ENCODE data around the gene AHCTF1. TPM values are rescaled to one million over a fixed set of nuclear protein-coding genes. Genes with fewer than 3 reads are reported as not detected.

The AHCTF1 gene
- total and polyA plus RNA-seq, 9 of the 15 experiments (the other 6 are each of a cell fraction or from before 2014, with no cell fraction given): 9.4 to 102 (median 47.6) TPM

DNA sequence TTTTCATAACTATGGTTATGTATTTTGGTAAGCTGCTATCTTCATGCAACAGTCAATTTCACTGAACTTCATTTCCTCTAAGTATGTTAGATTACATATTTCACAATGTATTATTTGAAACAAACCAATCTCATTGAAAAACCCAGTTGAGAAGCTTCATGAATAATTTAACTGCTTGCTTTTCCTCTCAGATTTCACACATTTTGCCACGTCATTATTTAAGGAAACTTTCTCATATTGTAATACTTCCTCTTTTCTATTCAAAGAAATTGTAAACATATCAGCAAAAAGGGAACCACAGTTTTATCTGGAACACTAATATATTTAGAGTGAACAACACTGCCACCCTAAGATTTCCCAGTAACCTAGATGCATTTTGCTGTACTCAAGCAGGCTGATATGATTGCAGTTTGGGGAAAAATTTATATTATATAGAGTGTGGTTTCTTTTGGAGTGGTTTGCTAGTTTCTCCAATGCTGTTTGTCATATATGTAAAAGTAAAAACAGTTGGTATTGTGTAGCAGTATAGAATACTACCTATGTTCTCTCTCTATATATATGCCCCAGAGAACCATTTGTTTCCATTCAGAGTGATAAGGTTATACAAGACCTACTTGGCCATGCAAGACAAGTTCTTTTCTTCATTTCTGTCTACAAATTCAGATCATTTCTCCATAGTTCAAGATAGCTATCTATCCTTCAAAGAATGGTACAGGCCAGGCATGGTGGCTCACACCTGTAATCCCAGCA, 28.4 kb upstream of the AHCTF1 start (continued):
- TF ChIP-seq, protein P1, sequence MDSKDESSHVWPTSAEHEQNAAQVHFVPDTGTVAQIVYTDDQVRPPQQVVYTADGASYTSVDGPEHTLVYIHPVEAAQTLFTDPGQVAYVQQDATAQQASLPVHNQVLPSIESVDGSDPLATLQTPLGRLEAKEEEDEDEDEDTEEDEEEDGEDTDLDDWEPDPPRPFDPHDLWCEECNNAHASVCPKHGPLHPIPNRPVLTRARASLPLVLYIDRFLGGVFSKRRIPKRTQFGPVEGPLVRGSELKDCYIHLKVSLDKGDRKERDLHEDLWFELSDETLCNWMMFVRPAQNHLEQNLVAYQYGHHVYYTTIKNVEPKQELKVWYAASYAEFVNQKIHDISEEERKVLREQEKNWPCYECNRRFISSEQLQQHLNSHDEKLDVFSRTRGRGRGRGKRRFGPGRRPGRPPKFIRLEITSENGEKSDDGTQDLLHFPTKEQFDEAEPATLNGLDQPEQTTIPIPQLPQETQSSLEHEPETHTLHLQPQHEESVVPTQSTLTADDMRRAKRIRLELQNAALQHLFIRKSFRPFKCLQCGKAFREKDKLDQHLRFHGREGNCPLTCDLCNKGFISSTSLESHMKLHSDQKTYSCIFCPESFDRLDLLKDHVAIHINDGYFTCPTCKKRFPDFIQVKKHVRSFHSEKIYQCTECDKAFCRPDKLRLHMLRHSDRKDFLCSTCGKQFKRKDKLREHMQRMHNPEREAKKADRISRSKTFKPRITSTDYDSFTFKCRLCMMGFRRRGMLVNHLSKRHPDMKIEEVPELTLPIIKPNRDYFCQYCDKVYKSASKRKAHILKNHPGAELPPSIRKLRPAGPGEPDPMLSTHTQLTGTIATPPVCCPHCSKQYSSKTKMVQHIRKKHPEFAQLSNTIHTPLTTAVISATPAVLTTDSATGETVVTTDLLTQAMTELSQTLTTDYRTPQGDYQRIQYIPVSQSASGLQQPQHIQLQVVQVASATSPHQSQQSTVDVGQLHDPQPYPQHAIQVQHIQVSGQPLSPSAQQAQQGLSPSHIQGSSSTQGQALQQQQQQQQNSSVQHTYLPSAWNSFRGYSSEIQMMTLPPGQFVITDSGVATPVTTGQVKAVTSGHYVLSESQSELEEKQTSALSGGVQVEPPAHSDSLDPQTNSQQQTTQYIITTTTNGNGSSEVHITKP (IDR thresholded peaks at IDR 0.05; ENCODE audit: partially characterized antibody): no peak
- TF ChIP-seq BHLHE40 (IDR thresholded peaks at IDR 0.05; ENCODE audit: low read length): no peak
- no peak for TF ChIP-seq CXXC5 (CRISPR knock-in tag; IDR thresholded peaks at IDR 0.05)
- no peak for TF ChIP-seq SNRNP70 (optimal IDR thresholded peaks at IDR 0.05; ENCODE audit: low read depth, low read length)
- TF ChIP-seq RAD21 (CRISPR knock-in tag; conservative IDR thresholded peaks at IDR 0.05 in 1 of 2, IDR thresholded peaks at IDR 0.05 in 1 of 2): peak; percentile 46 to 63
- TF ChIP-seq, protein P2, sequence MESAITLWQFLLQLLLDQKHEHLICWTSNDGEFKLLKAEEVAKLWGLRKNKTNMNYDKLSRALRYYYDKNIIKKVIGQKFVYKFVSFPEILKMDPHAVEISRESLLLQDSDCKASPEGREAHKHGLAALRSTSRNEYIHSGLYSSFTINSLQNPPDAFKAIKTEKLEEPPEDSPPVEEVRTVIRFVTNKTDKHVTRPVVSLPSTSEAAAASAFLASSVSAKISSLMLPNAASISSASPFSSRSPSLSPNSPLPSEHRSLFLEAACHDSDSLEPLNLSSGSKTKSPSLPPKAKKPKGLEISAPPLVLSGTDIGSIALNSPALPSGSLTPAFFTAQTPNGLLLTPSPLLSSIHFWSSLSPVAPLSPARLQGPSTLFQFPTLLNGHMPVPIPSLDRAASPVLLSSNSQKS (CRISPR knock-in tag; IDR thresholded peaks at IDR 0.05): no peak
- no peak for TF ChIP-seq ARID4B (CRISPR knock-in tag; IDR thresholded peaks at IDR 0.05)
- TF ChIP-seq ETV5 (CRISPR knock-in tag; IDR thresholded peaks at IDR 0.05; ENCODE audit: low read depth): no peak
- TF ChIP-seq LEF1 (IDR thresholded peaks at IDR 0.05): peak; percentile 35; the same call in 1 of the 2 replicates
- TF ChIP-seq CBX3 (IDR thresholded peaks at IDR 0.05; ENCODE audit: borderline replicate concordance in 1 of 2, low read length in 2 of 2): no peak
- TF ChIP-seq ZEB2 (IDR thresholded peaks at IDR 0.05): no peak
- TF ChIP-seq ZNF133 (CRISPR knock-in tag; IDR thresholded peaks at IDR 0.05): no peak
- TF ChIP-seq ZNF444 (CRISPR knock-in tag; IDR thresholded peaks at IDR 0.05): no peak
- TF ChIP-seq SMAD3 (CRISPR knock-in tag; conservative IDR thresholded peaks at IDR 0.05): no peak
- TF ChIP-seq RCOR1 (IDR thresholded peaks at IDR 0.05; ENCODE audit: borderline replicate concordance in 1 of 2, low read depth in 2 of 2, low read length in 2 of 2): 0 out of 4 replicates have a peak, but pooled peaks of 1 of the 2 experiments have one; percentile 34
- TF ChIP-seq HNRNPK (IDR thresholded peaks at IDR 0.05; ENCODE audit: low read depth, low read length, poor library complexity, severe bottlenecking): no peak
- no peak for TF ChIP-seq RUNX1 (IDR thresholded peaks at IDR 0.05; ENCODE audit: low read depth)
- peak; percentile 39 for TF ChIP-seq CCNT2 (IDR thresholded peaks at IDR 0.05; ENCODE audit: borderline replicate concordance, extremely low read depth, insufficient read length, low read depth, low read length)
- peak; percentile 87 for TF ChIP-seq ZNF316 (IDR thresholded peaks at IDR 0.05)

Measured in K562 (cell line).